Stomach smooth muscle (tissue), 2 donors: Measurements from ENCODE around the gene TNXB.

Experiments used
- H3K27ac ChIP-seq: one replicate; pipeline ENCODE4 v1.7.0; 2013; ENCODE audit warnings: mild to moderate bottlenecking, low read length, inconsistent platforms
- H3K27me3 ChIP-seq, 2 donors: one replicate each; pipeline ENCODE4 v1.7.0; 2013; ENCODE audit warnings: low read length in 2 of 2; ENCODE audit not compliant: insufficient read depth in 2 of 2, control insufficient read depth in 1 of 2
- H3K36me3 ChIP-seq, 2 donors: one replicate each; pipeline ENCODE4 v1.7.0; 2013; ENCODE audit warnings: low read length in 2 of 2; ENCODE audit not compliant: control insufficient read depth in 2 of 2, insufficient read depth in 2 of 2
- H3K4me1 ChIP-seq: one replicate; pipeline ENCODE4 v1.7.0; 2013; ENCODE audit warnings: low read length; ENCODE audit not compliant: control insufficient read depth, insufficient read depth
- H3K4me3 ChIP-seq, 2 donors: one replicate each; pipeline ENCODE4 v1.7.0; 2013; ENCODE audit warnings: low read length in 2 of 2
- H3K9ac ChIP-seq, 2 donors: one replicate each; pipeline ENCODE4 v1.7.0; 2013; ENCODE audit warnings: low read length in 2 of 2, mild to moderate bottlenecking in 1 of 2
- H3K9me3 ChIP-seq, 2 donors: one replicate each; pipeline ENCODE4 v1.7.0; 2013; ENCODE audit warnings: low read length in 2 of 2; ENCODE audit not compliant: control insufficient read depth in 2 of 2
- donor health status: healthy.
- donor health status: Pancreatic carcinoma.

The TNXB gene

GRCh38 chr6:32109114-32109764, at the start of gene TNXB:
TNXB (minus strand) TSS chr6:32109338; CDS start chr6:32098198, 11,140 bp downstream.
- H3K4me3 ChIP-seq, result peak within 1 kb of the TSS; percentile 49 to 74
- H3K36me3 ChIP-seq, result no peaks in the 10 kb centered on the region
- H3K9ac ChIP-seq, result peak within 1 kb of the TSS; percentile 49 to 72
- H3K4me1 ChIP-seq, result peaks cover 65% of the 10 kb centered on the region
- peaks cover 0 to 2% of the 10 kb centered on the region in 2 donors for H3K27me3 ChIP-seq
- H3K27ac ChIP-seq, result peak within 1 kb of the TSS; percentile 77
- H3K9me3 ChIP-seq, result no peaks in the 10 kb centered on the region

- H3K27ac ChIP-seq, result no peak overlapping the region
- H3K36me3 ChIP-seq, result peaks cover 24 to 27% of the 10 kb centered on the region in 2 donors
- peaks cover 21% of the 10 kb centered on the region for H3K4me1 ChIP-seq
- H3K4me3 ChIP-seq, result no peak overlapping the region
- H3K9me3 ChIP-seq, result no peaks in the 10 kb centered on the region
- no peak overlapping the region for H3K9ac ChIP-seq
- no peaks in the 10 kb centered on the region for H3K27me3 ChIP-seq
These were observed 48.9 kb upstream of the TNXB start for GRCh38 chr6:32158052-32158451.

- Histone ChIP-seq H3K9me3 (no peaks in the 10 kb centered on the region), H3K36me3 (peaks cover 18 to 27% of the 10 kb centered on the region in 2 donors), H3K4me1 (peaks cover 33% of the 10 kb centered on the region), H3K9ac (no peak overlapping the region), H3K4me3 (no peak overlapping the region), H3K27ac (no peak overlapping the region), H3K27me3 (no peaks in the 10 kb centered on the region)
These were observed 47.8 kb upstream of the TNXB start for GRCh38 chr6:32156891-32157290.

GRCh38 chr6:32154514-32155161, 45.5 kb upstream of the TNXB start:
- Histone ChIP-seq H3K9me3 (no peaks in the 10 kb centered on the region), H3K9ac (peak overlapping the region; percentile 69 to 89), H3K4me3 (peak overlapping the region; percentile 74 to 96), H3K27ac (peak overlapping the region; percentile 92), H3K36me3 (peaks cover 18 to 27% of the 10 kb centered on the region in 2 donors), H3K4me1 (peaks cover 52% of the 10 kb centered on the region), H3K27me3 (no peaks in the 10 kb centered on the region)

GRCh38 chr6:32153564-32154513, 44.7 kb upstream of the TNXB start, which contains the start of gene PPT2:
PPT2 (plus strand) TSS chr6:32154141; CDS start chr6:32154595, 454 bp downstream.
- Histone ChIP-seq H3K4me3 (peak within 1 kb of the TSS; percentile 74 to 96), H3K4me1 (peaks cover 53% of the 10 kb centered on the region), H3K27ac (peak within 1 kb of the TSS; percentile 92), H3K9me3 (no peaks in the 10 kb centered on the region), H3K9ac (peak within 1 kb of the TSS; percentile 69 to 89), H3K36me3 (peaks cover 20 to 30% of the 10 kb centered on the region in 2 donors), H3K27me3 (no peaks in the 10 kb centered on the region)

- no peaks in the 10 kb centered on the region for H3K27me3 ChIP-seq
- H3K27ac ChIP-seq, result peak overlapping the region; percentile 92
- peaks cover 12 to 22% of the 10 kb centered on the region in 2 donors for H3K36me3 ChIP-seq
- peaks cover 53% of the 10 kb centered on the region for H3K4me1 ChIP-seq
- H3K9ac ChIP-seq, result peak overlapping the region; percentile 69 to 89
- H3K4me3 ChIP-seq, result peak overlapping the region; percentile 74 to 96
- no peaks in the 10 kb centered on the region for H3K9me3 ChIP-seq
These were observed 43.8 kb upstream of the TNXB start for GRCh38 chr6:32152769-32153563.

- Histone ChIP-seq H3K4me3 (peak within 1 kb of the TSS; percentile 90 to 96), H3K27me3 (no peaks in the 10 kb centered on the region), H3K27ac (peak within 1 kb of the TSS; percentile 92), H3K36me3 (peaks cover 6 to 16% of the 10 kb centered on the region in 2 donors), H3K9me3 (no peaks in the 10 kb centered on the region), H3K9ac (peak within 1 kb of the TSS; percentile 78 to 89), H3K4me1 (peaks cover 53% of the 10 kb centered on the region)
These were observed 43.0 kb upstream of the TNXB start, which contains the start of gene PRRT1 for GRCh38 chr6:32151863-32152768. PRRT1 (minus strand) TSS chr6:32151939; CDS start chr6:32151827, 112 bp downstream.

- peak overlapping the region; percentile 51 to 78 for H3K9ac ChIP-seq
- H3K27me3 ChIP-seq, result no peaks in the 10 kb centered on the region
- H3K4me1 ChIP-seq, result peaks cover 53% of the 10 kb centered on the region
- H3K9me3 ChIP-seq, result no peaks in the 10 kb centered on the region
- H3K36me3 ChIP-seq, result peaks cover 3 to 10% of the 10 kb centered on the region in 2 donors
- peak overlapping the region; percentile 90 to 96 for H3K4me3 ChIP-seq
- H3K27ac ChIP-seq, result peak overlapping the region; percentile 24
These were observed 42.2 kb upstream of the TNXB start for GRCh38 chr6:32151181-32151862.
